IPS DF 6.9 (cell line): ENCODE data around the gene CCDC198.

Source experiments
- DNase-seq: peaks from one replicate; pipeline ENCODE4 v3.0.0-alpha.2; 2013; ENCODE audit warnings: low read depth, low spot score
- H3K27ac ChIP-seq: one replicate; pipeline ENCODE4 v1.5.1; 2013; ENCODE audit warnings: low read length, control low read depth
- H3K27me3 ChIP-seq: 2 replicates; pipeline ENCODE4 v1.6.1; 2013; ENCODE audit warnings: mild to moderate bottlenecking, low read length; ENCODE audit not compliant: control insufficient read depth, insufficient read depth
- H3K36me3 ChIP-seq: 2 replicates; pipeline ENCODE4 v1.6.1; 2013; ENCODE audit warnings: low read length; ENCODE audit not compliant: control insufficient read depth, insufficient read depth
- H3K4me1 ChIP-seq: 2 replicates; pipeline ENCODE4 v1.6.1; 2013; ENCODE audit warnings: low read length; ENCODE audit not compliant: control insufficient read depth, insufficient read depth
- H3K4me3 ChIP-seq: 2 replicates; pipeline ENCODE4 v1.5.1; 2013; ENCODE audit warnings: mild to moderate bottlenecking, low read length
- H3K9me3 ChIP-seq: 2 replicates; pipeline ENCODE4 v1.6.1; 2013; ENCODE audit warnings: low read length, inconsistent platforms; ENCODE audit not compliant: control insufficient read depth, insufficient read depth
- WGBS: extraction: QIAGEN DNeasy Blood & Tissue Kit; methylation state at CpG from one replicate; pipeline ENCODE4 v1.1.7; 2013; ENCODE audit warnings: mixed read lengths, missing lambda C conversion rate; ENCODE audit not compliant: insufficient read length, insufficient coverage; 5-methylcytosine and 5-hydroxymethylcytosine counted together

CCDC198 gene

GRCh38 chr14:57498035-57498434, 4.4 kb upstream of the CCDC198 start:
- no peak for DNase-seq
- H3K36me3 ChIP-seq: no peaks in the 10 kb centered on the region
- H3K4me3 ChIP-seq: no peak overlapping the region
- no peaks in the 10 kb centered on the region; the same call in 1 of the 2 replicates for H3K27me3 ChIP-seq
- H3K4me1 ChIP-seq: no peaks in the 10 kb centered on the region
- H3K9me3 ChIP-seq: no peaks in the 10 kb centered on the region
- no peak overlapping the region for H3K27ac ChIP-seq
- no CpG with 5 or more reads among the region's 4 CpGs for WGBS

GRCh38 chr14:57495416-57495815, 1.8 kb upstream of the CCDC198 start:
- WGBS: no CpG with 5 or more reads among the region's 2 CpGs
- Histone ChIP-seq H3K36me3 (no peaks in the 10 kb centered on the region), H3K27ac (no peak overlapping the region), H3K4me1 (no peaks in the 10 kb centered on the region), H3K4me3 (no peak overlapping the region), H3K9me3 (no peaks in the 10 kb centered on the region), H3K27me3 (no peaks in the 10 kb centered on the region)
- DNase-seq: no peak

- no peaks in the 10 kb centered on the region for H3K9me3 ChIP-seq
- no peaks in the 10 kb centered on the region for H3K36me3 ChIP-seq
- no peak for DNase-seq
- no peaks in the 10 kb centered on the region for H3K4me1 ChIP-seq
- WGBS: no CpG with 5 or more reads among the region's 2 CpGs
- no peaks in the 10 kb centered on the region for H3K27me3 ChIP-seq
- no peak overlapping the region for H3K27ac ChIP-seq
- no peak overlapping the region for H3K4me3 ChIP-seq
Measured at GRCh38 chr14:57492859-57493258, 798 bp downstream of the CCDC198 start.

GRCh38 chr14:57491640-57492039, 2.0 kb downstream of the CCDC198 start:
- H3K36me3 ChIP-seq: no peaks in the 10 kb centered on the region
- no peak overlapping the region for H3K27ac ChIP-seq
- no peak for DNase-seq
- H3K27me3 ChIP-seq: no peaks in the 10 kb centered on the region
- no peaks in the 10 kb centered on the region for H3K9me3 ChIP-seq
- H3K4me3 ChIP-seq: no peak overlapping the region
- H3K4me1 ChIP-seq: no peaks in the 10 kb centered on the region
- no CpG with 5 or more reads among the region's 1 CpG for WGBS

- Histone ChIP-seq H3K36me3 (no peaks in the 10 kb centered on the region), H3K4me3 (no peak overlapping the region), H3K4me1 (no peaks in the 10 kb centered on the region), H3K27me3 (no peaks in the 10 kb centered on the region), H3K9me3 (no peaks in the 10 kb centered on the region), H3K27ac (no peak overlapping the region)
- no CpG with 5 or more reads among the region's 1 CpG for WGBS
- DNase-seq: no peak
Measured at GRCh38 chr14:57487771-57488170, 5.9 kb downstream of the CCDC198 start.

- Histone ChIP-seq H3K4me3 (no peak overlapping the region), H3K27ac (no peak overlapping the region), H3K9me3 (no peaks in the 10 kb centered on the region), H3K36me3 (no peaks in the 10 kb centered on the region), H3K4me1 (no peaks in the 10 kb centered on the region), H3K27me3 (no peaks in the 10 kb centered on the region)
- DNase-seq: peak; percentile 9
- no CpG with 5 or more reads among the region's 3 CpGs for WGBS
Measured at GRCh38 chr14:57486767-57487379, 6.8 kb downstream of the CCDC198 start.

GRCh38 chr14:57485635-57486034, 8.0 kb downstream of the CCDC198 start:
- H3K9me3 ChIP-seq: no peaks in the 10 kb centered on the region
- DNase-seq: no peak
- no peaks in the 10 kb centered on the region for H3K36me3 ChIP-seq
- no peaks in the 10 kb centered on the region for H3K27me3 ChIP-seq
- no peak overlapping the region for H3K27ac ChIP-seq
- H3K4me3 ChIP-seq: no peak overlapping the region
- H3K4me1 ChIP-seq: no peaks in the 10 kb centered on the region

- Histone ChIP-seq H3K4me1 (no peaks in the 10 kb centered on the region), H3K27ac (no peak overlapping the region), H3K27me3 (no peaks in the 10 kb centered on the region), H3K4me3 (no peak overlapping the region), H3K36me3 (no peaks in the 10 kb centered on the region), H3K9me3 (no peaks in the 10 kb centered on the region)
- WGBS: no CpG with 5 or more reads among the region's 3 CpGs
- DNase-seq: no peak
Measured at GRCh38 chr14:57482120-57482519, 11.5 kb downstream of the CCDC198 start.

- no peak overlapping the region for H3K27ac ChIP-seq
- no peaks in the 10 kb centered on the region for H3K27me3 ChIP-seq
- DNase-seq: no peak
- WGBS: no CpG with 5 or more reads among the region's 1 CpG
- H3K36me3 ChIP-seq: no peaks in the 10 kb centered on the region
- no peaks in the 10 kb centered on the region for H3K4me1 ChIP-seq
- no peaks in the 10 kb centered on the region for H3K9me3 ChIP-seq
- no peak overlapping the region for H3K4me3 ChIP-seq
Measured at GRCh38 chr14:57480051-57480450, 13.6 kb downstream of the CCDC198 start.

- H3K36me3 ChIP-seq: no peaks in the 10 kb centered on the region
- no peak for DNase-seq
- no peaks in the 10 kb centered on the region for H3K27me3 ChIP-seq
- no peaks in the 10 kb centered on the region for H3K9me3 ChIP-seq
- H3K27ac ChIP-seq: no peak overlapping the region
- H3K4me3 ChIP-seq: no peak overlapping the region
- no peaks in the 10 kb centered on the region for H3K4me1 ChIP-seq
- no CpG with 5 or more reads among the region's 1 CpG for WGBS
Measured at GRCh38 chr14:57479197-57479596, 14.5 kb downstream of the CCDC198 start.

- Histone ChIP-seq H3K36me3 (no peaks in the 10 kb centered on the region), H3K27me3 (no peaks in the 10 kb centered on the region), H3K4me3 (no peak overlapping the region), H3K4me1 (no peaks in the 10 kb centered on the region), H3K27ac (no peak overlapping the region), H3K9me3 (no peaks in the 10 kb centered on the region)
- WGBS: no CpG with 5 or more reads among the region's 2 CpGs
- no peak for DNase-seq
Measured at GRCh38 chr14:57478050-57478449, 15.6 kb downstream of the CCDC198 start.
